ENCODE data around the gene LMLN.

DNA sequence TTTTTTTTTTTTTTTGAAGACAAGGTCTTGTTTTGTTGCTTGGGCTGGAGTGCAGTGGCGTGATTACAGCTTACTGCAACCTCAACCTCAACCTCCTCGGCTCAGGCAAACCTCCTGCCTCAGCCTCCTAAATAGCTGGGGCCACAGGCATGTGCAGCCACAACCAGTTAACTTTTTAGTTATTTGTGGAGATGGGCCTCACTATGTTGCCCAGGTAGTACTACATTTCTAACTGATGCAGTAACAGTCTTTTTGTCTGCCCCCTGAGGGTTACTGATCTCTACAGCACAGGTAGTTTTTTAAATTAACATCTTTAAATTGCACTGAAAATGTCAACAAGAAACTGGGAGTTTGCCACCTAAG lies 3.4 kb upstream of the LMLN start:
- TF ChIP-seq POLR2AphosphoS5 (IDR thresholded peaks at IDR 0.05; ENCODE audit: insufficient read depth in 1 of 2, low read depth in 1 of 2) (no peak), CTCF (IDR thresholded peaks at IDR 0.05) (no peak), POLR2A (IDR thresholded peaks at IDR 0.05) (no peak)
